Prostate gland (tissue), 2 donors: ENCODE data around the gene ARL5B.

Source experiments
- CTCF ChIP-seq, 4 experiments: fragments of 200-600 bp in 2 of 4; fragments of 450-650 bp in 2 of 4; sonication (generic) in 2 of 4; IDR thresholded peaks; 1 replicate in 3 of 4; 2 replicates in 1 of 4; pipeline ENCODE4 v1.5.1; 2016 to 2019; ENCODE audit warnings: antibody characterized with exemption in 4 of 4, mild to moderate bottlenecking in 2 of 4, moderate library complexity in 2 of 4
- POLR2A ChIP-seq: fragments of 450-650 bp; IDR thresholded peaks from one replicate; pipeline ENCODE4 v1.6.1; 2016; ENCODE audit warnings: antibody characterized with exemption, mild to moderate bottlenecking

GRCh38 chr10:18666810-18667209 lies 7.6 kb downstream of the ARL5B start:
- no peak for TF ChIP-seq CTCF (IDR thresholded peaks at IDR 0.05)
- no peak for TF ChIP-seq POLR2A
